ENCODE results near the gene CSPG4. TPM values are rescaled to one million over a fixed set of nuclear protein-coding genes. Genes with fewer than 3 reads are reported as not detected.

Gene CSPG4
- total and polyA plus RNA-seq, 9 of the 15 experiments (the other 6 are each of a cell fraction or from before 2014, with no cell fraction given): under 0.01 to 0.07 (median 0.04) TPM; not detected in 5

- TF ChIP-seq ZBTB11 (CRISPR knock-in tag; IDR thresholded peaks at IDR 0.05): peak in 2 of 3 experiments; percentile 31 to 32; a peak in 2 of 6 replicates
- TF ChIP-seq CBFA2T3 (IDR thresholded peaks at IDR 0.05): no peak
- no peak for TF ChIP-seq NONO (IDR thresholded peaks at IDR 0.05; ENCODE audit: low read depth in 2 of 2, low read length in 1 of 2)
- TF ChIP-seq GABPB1 (CRISPR knock-in tag; IDR thresholded peaks at IDR 0.05): 0 out of 2 replicates have a peak, but pooled peaks have one; percentile 58
- TF ChIP-seq ZNF766 (CRISPR knock-in tag; conservative IDR thresholded peaks at IDR 0.05): no peak
- peak; percentile 4; the same call in 1 of the 2 replicates for TF ChIP-seq BCOR (IDR thresholded peaks at IDR 0.05)
- no peak for TF ChIP-seq FOXJ3 (CRISPR knock-in tag; IDR thresholded peaks at IDR 0.05)
- TF ChIP-seq ZNF764 (CRISPR knock-in tag; IDR thresholded peaks at IDR 0.05; ENCODE audit: low read depth): no peak
- no peak for TF ChIP-seq FOSL1 (tag; conservative IDR thresholded peaks at IDR 0.05)
- no peak for TF ChIP-seq RFX1 (IDR thresholded peaks at IDR 0.05)
- TF ChIP-seq ZFP36 (IDR thresholded peaks at IDR 0.05; ENCODE audit: low read depth, low read length, partially characterized antibody): peak; percentile 93
- TF ChIP-seq ZNF445 (CRISPR knock-in tag; IDR thresholded peaks at IDR 0.05; ENCODE audit: low read depth): no peak
- TF ChIP-seq, protein P1, sequence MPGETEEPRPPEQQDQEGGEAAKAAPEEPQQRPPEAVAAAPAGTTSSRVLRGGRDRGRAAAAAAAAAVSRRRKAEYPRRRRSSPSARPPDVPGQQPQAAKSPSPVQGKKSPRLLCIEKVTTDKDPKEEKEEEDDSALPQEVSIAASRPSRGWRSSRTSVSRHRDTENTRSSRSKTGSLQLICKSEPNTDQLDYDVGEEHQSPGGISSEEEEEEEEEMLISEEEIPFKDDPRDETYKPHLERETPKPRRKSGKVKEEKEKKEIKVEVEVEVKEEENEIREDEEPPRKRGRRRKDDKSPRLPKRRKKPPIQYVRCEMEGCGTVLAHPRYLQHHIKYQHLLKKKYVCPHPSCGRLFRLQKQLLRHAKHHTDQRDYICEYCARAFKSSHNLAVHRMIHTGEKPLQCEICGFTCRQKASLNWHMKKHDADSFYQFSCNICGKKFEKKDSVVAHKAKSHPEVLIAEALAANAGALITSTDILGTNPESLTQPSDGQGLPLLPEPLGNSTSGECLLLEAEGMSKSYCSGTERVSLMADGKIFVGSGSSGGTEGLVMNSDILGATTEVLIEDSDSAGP (CRISPR knock-in tag; IDR thresholded peaks at IDR 0.05): no peak
- TF ChIP-seq MCM7 (IDR thresholded peaks at IDR 0.05): no peak
- TF ChIP-seq ZNF79 (CRISPR knock-in tag; IDR thresholded peaks at IDR 0.05; ENCODE audit: low read depth): no peak
- TF ChIP-seq ELF4 (CRISPR knock-in tag; IDR thresholded peaks at IDR 0.05): no peak
- no peak for TF ChIP-seq FOXM1 (IDR thresholded peaks at IDR 0.05; ENCODE audit: low read depth)
- TF ChIP-seq FOXM1 (CRISPR knock-in tag; IDR thresholded peaks at IDR 0.05; ENCODE audit: low read depth): no peak
- TF ChIP-seq ZNF644 (tag; IDR thresholded peaks at IDR 0.05; ENCODE audit: low read depth): no peak
- TF ChIP-seq STAG1 (CRISPR knock-in tag; IDR thresholded peaks at IDR 0.05; ENCODE audit: borderline replicate concordance): no peak
- no peak for TF ChIP-seq FUS (optimal IDR thresholded peaks at IDR 0.05; ENCODE audit: low read depth, low read length)
- no peak for TF ChIP-seq CREM (IDR thresholded peaks at IDR 0.05; ENCODE audit: low read depth)
- peak; percentile 48; the same call in 1 of the 2 replicates for TF ChIP-seq SMC3 (conservative IDR thresholded peaks at IDR 0.05; ENCODE audit: insufficient read depth, low read depth, low read length)
- no peak for TF ChIP-seq BRF2 (IDR thresholded peaks at IDR 0.05; ENCODE audit: borderline replicate concordance, insufficient read depth, insufficient read length)
Observed at GRCh38 chr15:75732809-75733451, 20.3 kb upstream of the CSPG4 start (continued).
